ENCODE data around the gene STX7.

DNA sequence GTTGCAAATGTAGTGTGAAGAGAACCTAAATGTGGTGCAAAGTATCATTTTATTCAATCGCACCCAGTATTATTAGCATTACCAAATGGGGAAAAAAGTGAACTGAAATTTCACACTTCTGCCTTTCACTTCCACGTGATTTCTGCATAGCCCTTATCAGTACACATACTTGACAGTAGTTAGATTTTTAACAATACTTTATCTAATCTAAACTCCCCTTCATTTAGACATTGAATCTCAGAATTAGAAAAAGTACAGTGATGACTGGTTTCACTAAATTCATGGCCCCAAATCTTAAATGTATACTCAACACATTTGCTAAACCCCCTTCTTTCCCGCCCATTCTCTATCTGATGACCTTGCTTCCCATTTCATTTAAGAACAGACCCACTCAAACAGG is 14.3 kb downstream of the STX7 start:
- TF ChIP-seq, protein P1, sequence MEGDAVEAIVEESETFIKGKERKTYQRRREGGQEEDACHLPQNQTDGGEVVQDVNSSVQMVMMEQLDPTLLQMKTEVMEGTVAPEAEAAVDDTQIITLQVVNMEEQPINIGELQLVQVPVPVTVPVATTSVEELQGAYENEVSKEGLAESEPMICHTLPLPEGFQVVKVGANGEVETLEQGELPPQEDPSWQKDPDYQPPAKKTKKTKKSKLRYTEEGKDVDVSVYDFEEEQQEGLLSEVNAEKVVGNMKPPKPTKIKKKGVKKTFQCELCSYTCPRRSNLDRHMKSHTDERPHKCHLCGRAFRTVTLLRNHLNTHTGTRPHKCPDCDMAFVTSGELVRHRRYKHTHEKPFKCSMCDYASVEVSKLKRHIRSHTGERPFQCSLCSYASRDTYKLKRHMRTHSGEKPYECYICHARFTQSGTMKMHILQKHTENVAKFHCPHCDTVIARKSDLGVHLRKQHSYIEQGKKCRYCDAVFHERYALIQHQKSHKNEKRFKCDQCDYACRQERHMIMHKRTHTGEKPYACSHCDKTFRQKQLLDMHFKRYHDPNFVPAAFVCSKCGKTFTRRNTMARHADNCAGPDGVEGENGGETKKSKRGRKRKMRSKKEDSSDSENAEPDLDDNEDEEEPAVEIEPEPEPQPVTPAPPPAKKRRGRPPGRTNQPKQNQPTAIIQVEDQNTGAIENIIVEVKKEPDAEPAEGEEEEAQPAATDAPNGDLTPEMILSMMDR (IDR thresholded peaks at IDR 0.05), result no peak
- TF ChIP-seq POLR2A (IDR thresholded peaks at IDR 0.05), result no peak

All from thyroid gland (tissue), 4 donors.